Stimulated activated CD4-positive, alpha-beta T cell treated with anti-CD3 and anti-CD28 coated beads, TNF-alpha, amount 100 ng/mL, for 48 hours (primary cell): ENCODE measurements around the gene CEP63.

Experiments
- DNase-seq, 3 donors: peaks; one replicate each; pipeline ENCODE4 v3.0.0-alpha.2; 2020; ENCODE audit warnings: low read depth in 3 of 3

CEP63 gene

DNA sequence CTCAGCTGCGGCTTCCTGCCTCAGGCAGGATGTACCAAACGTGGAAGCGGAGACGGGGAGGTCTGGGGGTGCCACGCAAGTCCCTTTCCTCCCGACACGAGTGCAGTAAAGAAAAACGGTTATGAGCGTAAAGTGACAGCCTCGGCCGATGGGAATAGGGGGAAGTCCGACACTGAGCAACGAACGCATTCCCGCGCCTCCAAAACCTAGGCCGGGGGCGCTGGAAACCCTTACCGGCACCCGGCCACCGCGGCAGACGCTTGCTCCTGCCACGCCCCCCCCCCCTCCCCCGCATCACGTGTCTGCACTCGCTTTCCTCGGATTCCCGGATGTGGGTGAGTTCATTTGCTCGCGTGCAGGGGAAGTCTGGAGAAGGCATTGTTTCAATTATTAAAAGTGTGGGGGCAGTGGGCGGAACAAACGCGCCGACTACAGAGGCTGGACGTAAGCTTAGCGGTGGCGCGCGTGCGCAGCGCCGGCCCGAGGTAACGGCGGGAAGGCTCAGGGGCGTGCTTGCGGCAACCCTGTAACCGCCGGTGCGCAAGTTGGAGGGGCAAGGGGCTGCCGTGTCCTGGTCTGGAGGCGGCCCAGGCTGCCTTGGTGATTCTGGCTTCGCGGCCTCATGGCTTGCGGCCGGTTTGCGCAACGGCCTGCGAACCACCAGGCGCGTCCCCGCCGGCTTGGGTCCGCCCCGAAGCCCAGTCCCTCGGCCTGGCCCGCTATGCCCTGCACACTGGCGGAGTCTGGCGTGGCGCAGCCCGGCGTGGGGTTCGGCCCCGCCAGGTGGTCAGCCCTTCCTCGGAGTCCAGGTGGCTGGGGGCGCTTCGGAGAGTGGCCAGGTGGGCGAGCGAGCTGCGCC lies at the start of gene CEP63, which contains the start of gene ANAPC13:
CEP63 (plus strand) TSS at position 340 of the 859 bp plus-strand sequence. CDS start 9,264 bp downstream, outside the sequence.
ANAPC13 (minus strand) TSS at position 268 of the 859 bp plus-strand sequence. CDS start 3,081 bp downstream, outside the sequence.
- peak; percentile 84 to 91 (median 85) for DNase-seq

- no peak for DNase-seq
Observed at GRCh38 chr3:134437211-134437752, 48.6 kb upstream of the CEP63 start.

- no peak for DNase-seq
Observed at GRCh38 chr3:134441321-134441720, 44.5 kb upstream of the CEP63 start.

GRCh38 chr3:134441821-134442220 lies 44.0 kb upstream of the CEP63 start:
- no peak for DNase-seq

DNA sequence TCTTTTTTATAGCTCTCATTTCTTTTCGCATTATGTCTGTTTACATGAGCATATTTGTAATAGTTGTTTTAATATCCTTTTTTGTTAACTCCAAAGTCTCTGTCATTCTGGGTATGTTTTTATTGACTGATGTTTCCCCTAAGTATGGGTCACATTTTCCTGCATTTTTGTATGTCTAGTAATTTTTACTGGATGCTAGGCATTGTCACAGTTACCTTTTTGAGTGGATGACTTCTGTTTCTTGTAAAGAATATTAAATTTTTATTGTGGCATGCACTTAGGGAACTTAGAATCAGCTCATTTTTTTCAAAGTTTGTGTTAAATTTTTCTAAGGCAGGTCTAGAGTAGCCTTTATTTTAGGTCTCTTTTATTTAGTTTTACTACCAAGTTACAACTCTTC lies 40.8 kb upstream of the CEP63 start:
- no peak for DNase-seq

DNA sequence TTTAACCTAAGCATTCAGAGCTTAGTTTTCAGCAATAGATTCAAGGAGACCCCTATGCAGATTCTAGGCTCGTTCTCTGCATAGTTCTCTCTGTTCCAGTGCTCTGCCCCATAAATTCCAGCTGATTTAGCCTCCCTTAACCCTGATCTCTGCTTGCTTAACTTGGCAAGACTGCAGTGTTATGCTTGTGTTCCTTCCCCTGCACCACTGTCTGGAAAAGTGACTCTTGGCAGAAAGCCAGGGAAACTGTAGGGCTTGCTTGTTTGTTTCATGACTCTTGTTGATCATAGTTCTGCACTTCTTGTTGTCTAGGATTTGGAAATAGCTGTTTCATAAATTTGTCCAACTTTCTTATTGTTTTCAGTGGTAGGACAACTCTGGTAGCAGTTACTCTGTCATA lies 40.2 kb upstream of the CEP63 start:
- no peak for DNase-seq

DNA sequence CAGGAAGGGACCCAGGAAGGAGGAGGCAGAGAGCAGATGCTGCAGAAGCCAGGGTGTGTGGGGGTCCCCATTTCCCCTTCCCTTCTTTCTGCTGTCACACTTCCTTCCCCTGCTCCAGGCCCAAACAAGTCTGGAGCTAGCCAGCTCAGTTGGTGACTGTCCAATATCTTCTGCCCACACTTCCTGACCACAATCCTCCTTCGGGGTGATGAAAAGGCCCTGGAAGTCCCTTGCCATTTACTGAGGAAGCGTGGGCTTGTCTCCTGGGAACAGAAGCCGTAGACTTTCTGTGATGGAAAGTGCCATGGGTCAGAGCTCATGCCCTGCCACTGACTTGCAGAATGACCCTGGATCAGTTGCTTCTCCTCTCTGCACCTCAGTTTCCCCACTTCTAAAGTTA lies 39.1 kb upstream of the CEP63 start:
- no peak for DNase-seq

- no peak for DNase-seq
Observed at GRCh38 chr3:134447351-134447750, 38.5 kb upstream of the CEP63 start.

DNA sequence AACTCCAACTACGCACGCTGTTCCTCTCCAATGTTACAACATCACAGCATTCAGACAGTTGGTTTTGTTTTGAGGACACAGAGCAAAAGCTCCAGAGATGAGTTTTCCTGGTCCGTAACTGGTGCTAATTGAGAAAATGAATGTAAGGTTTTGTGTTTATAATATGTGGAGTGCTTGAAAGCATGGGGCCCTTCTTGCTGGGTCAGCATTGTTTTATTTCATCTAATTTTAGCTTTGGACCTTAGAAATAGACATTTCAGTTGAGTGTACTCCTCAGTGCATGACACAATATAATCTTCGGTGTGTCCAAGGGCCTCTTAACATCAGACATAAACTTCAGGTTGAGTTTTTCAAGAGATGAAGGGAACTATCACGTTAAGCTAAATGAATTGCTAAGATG lies 37.2 kb upstream of the CEP63 start:
- no peak for DNase-seq

- no peak for DNase-seq
Observed at GRCh38 chr3:134449277-134449676, 36.6 kb upstream of the CEP63 start.

- DNase-seq: no peak
Observed at GRCh38 chr3:134449951-134450350, 35.9 kb upstream of the CEP63 start.

DNA sequence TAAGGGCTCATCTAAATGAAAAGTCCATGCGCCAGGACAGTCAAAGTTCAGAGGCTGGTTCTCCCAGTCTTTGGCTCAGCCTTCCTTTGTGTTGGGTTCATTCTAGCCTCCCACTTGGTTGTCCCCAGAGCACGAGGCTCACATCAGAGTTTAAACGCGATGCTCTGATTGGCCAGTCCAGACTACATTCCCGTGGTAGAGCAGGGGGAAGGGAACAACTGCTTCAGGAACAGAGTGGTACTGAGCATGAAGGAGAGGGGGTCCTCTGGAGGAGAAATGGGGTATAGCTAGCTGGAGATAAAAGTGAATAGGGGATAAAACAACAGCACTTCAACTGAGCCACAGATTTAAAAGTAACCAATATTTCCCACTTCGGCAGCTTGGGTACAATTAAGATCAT lies 32.2 kb upstream of the CEP63 start:
- DNase-seq: no peak

GRCh38 chr3:134457376-134458074 lies 28.3 kb upstream of the CEP63 start:
- no peak for DNase-seq

GRCh38 chr3:134458406-134458945 lies 27.4 kb upstream of the CEP63 start:
- DNase-seq: no peak

DNA sequence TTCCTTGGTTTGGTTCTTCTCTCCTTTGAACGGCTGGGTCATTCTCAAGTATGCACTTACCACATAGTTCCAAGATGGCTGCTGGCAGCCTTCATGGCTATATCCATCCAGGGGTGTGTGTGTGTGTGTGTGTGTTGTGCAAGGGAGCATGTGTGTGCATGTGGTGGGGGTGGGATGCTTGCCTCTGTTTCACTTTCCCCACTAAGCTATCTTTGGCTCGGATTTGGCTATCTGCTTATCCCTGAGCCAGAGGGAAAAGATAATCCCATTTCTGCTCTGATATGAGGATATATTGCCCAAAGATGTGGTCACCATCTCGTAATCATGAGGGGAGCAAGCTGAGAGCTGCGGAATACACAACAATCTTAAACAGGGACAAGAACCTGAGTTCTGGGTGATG lies 26.3 kb upstream of the CEP63 start:
- DNase-seq: no peak

GRCh38 chr3:134460965-134461364 lies 24.9 kb upstream of the CEP63 start:
- no peak for DNase-seq

- DNase-seq: no peak
Observed at GRCh38 chr3:134462331-134462941, 23.4 kb upstream of the CEP63 start.

GRCh38 chr3:134463676-134464063 lies 22.2 kb upstream of the CEP63 start:
- no peak for DNase-seq

- DNase-seq: no peak
Observed at GRCh38 chr3:134464064-134464688, 21.7 kb upstream of the CEP63 start.

GRCh38 chr3:134464689-134465365 lies 21.0 kb upstream of the CEP63 start:
- DNase-seq: no peak

GRCh38 chr3:134466331-134466730 lies 19.5 kb upstream of the CEP63 start:
- DNase-seq: no peak
